ENCODE results near the gene HOXD3. TPM values are rescaled to one million over a fixed set of nuclear protein-coding genes. Genes with fewer than 3 reads are reported as not detected.

The HOXD3 gene
- total RNA-seq, 1 experiment from 2014 or later, result not detected

DNA sequence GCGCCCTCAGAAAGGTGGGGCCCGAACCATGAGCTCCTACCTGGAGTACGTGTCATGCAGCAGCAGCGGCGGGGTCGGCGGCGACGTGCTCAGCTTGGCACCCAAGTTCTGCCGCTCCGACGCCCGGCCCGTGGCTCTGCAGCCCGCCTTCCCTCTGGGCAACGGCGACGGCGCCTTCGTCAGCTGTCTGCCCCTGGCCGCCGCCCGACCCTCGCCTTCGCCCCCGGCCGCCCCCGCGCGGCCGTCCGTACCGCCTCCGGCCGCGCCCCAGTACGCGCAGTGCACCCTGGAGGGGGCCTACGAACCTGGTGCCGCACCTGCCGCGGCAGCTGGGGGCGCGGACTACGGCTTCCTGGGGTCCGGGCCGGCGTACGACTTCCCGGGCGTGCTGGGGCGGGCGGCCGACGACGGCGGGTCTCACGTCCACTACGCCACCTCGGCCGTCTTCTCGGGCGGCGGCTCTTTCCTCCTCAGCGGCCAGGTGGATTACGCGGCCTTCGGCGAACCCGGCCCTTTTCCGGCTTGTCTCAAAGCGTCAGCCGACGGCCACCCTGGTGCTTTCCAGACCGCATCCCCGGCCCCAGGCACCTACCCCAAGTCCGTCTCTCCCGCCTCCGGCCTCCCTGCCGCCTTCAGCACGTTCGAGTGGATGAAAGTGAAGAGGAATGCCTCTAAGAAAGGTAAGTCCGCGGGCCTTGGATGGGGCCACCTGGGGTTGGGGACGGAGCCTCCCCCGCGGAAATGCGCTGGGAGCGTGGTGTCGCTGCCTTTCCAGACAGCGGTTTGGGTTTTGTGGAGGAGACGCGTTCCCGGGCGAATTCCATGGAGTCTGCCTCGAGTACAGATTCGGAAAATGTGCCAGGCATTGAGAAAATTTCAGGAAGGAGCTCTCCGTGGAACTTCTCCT lies 31.9 kb downstream of the HOXD3 start:
- BruUV-seq (replicated peaks), result no TSS peak
- no peak for DNase-seq (ENCODE audit: unreplicated experiment)
- intact Hi-C loops (cut with micrococcal nuclease), result loop anchor here (1.0 kb wide), 1 partner anchor 18 kb away; no protein-coding TSS in a partner anchor
- Mint-ChIP-seq H3K27ac (ENCODE audit: low read depth, unreplicated experiment) (no peak overlapping the region), H3K4me1 (ENCODE audit: insufficient read depth, unreplicated experiment) (no peaks in the 10 kb centered on the region), H3K36me3 (ENCODE audit: insufficient read depth, unreplicated experiment) (no peaks in the 10 kb centered on the region), H3K9me3 (ENCODE audit: unreplicated experiment) (no peaks in the 10 kb centered on the region), H3K27me3 (ENCODE audit: insufficient read depth, unreplicated experiment) (no peaks in the 10 kb centered on the region), H3K4me3 (ENCODE audit: unreplicated experiment) (no peak overlapping the region)
- TF ChIP-seq, protein P1, sequence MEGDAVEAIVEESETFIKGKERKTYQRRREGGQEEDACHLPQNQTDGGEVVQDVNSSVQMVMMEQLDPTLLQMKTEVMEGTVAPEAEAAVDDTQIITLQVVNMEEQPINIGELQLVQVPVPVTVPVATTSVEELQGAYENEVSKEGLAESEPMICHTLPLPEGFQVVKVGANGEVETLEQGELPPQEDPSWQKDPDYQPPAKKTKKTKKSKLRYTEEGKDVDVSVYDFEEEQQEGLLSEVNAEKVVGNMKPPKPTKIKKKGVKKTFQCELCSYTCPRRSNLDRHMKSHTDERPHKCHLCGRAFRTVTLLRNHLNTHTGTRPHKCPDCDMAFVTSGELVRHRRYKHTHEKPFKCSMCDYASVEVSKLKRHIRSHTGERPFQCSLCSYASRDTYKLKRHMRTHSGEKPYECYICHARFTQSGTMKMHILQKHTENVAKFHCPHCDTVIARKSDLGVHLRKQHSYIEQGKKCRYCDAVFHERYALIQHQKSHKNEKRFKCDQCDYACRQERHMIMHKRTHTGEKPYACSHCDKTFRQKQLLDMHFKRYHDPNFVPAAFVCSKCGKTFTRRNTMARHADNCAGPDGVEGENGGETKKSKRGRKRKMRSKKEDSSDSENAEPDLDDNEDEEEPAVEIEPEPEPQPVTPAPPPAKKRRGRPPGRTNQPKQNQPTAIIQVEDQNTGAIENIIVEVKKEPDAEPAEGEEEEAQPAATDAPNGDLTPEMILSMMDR (IDR thresholded peaks at IDR 0.05; ENCODE audit: unreplicated experiment), result no peak
- CTCF ChIA-PET, result no interaction called here
- POLR2A ChIA-PET, result interaction anchor here (0.8 kb wide), 1 partner anchor 21 kb away, joined by 4 read pairs; no protein-coding TSS in a partner anchor

- TF ChIP-seq, protein P1 (IDR thresholded peaks at IDR 0.05; ENCODE audit: unreplicated experiment), result no peak
- BruUV-seq (replicated peaks), result no TSS peak
- no peaks in the 10 kb centered on the region for H3K27me3 Mint-ChIP-seq (ENCODE audit: insufficient read depth, unreplicated experiment)
- no peaks in the 10 kb centered on the region for H3K9me3 Mint-ChIP-seq (ENCODE audit: unreplicated experiment)
- no peaks in the 10 kb centered on the region for H3K4me1 Mint-ChIP-seq (ENCODE audit: insufficient read depth, unreplicated experiment)
- no peak overlapping the region for H3K27ac Mint-ChIP-seq (ENCODE audit: low read depth, unreplicated experiment)
- POLR2A ChIA-PET, result no interaction called here
- intact Hi-C loops (cut with micrococcal nuclease), result no loop called here
- no peak overlapping the region for H3K4me3 Mint-ChIP-seq (ENCODE audit: unreplicated experiment)
- no peaks in the 10 kb centered on the region for H3K36me3 Mint-ChIP-seq (ENCODE audit: insufficient read depth, unreplicated experiment)
- CTCF ChIA-PET, result interaction anchor here (0.6 kb wide), 1 partner anchor 20 kb away, joined by 3 read pairs; no protein-coding TSS in a partner anchor
- no peak for DNase-seq (ENCODE audit: unreplicated experiment)
Observed at GRCh38 chr2:176189681-176190641, 32.9 kb downstream of the HOXD3 start.

DNA sequence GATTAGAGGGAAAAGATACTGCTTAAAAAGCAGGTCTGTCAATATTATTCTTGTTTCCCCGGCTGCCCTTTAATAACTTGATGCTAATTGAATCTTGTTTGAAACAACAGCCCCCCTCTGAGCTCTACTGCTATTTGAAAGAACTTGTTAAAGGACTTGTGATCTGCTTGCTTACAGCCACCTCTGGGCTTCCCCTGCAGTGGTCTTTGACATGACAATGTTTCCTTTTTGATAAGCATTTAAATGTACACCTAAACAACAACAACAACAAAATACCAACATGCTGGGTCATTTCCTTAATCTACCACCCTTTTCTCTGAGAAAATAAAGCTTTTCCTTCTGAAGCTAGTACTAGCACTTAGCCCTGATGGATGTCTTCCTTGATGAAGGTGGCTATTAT lies 35.2 kb downstream of the HOXD3 start:
- Mint-ChIP-seq H3K27ac (ENCODE audit: low read depth, unreplicated experiment) (no peak overlapping the region), H3K4me1 (ENCODE audit: insufficient read depth, unreplicated experiment) (no peaks in the 10 kb centered on the region), H3K27me3 (ENCODE audit: insufficient read depth, unreplicated experiment) (no peaks in the 10 kb centered on the region), H3K4me3 (ENCODE audit: unreplicated experiment) (no peak overlapping the region), H3K9me3 (ENCODE audit: unreplicated experiment) (no peaks in the 10 kb centered on the region), H3K36me3 (ENCODE audit: insufficient read depth, unreplicated experiment) (no peaks in the 10 kb centered on the region)
- intact Hi-C loops (cut with micrococcal nuclease), result no loop called here
- ChIA-PET CTCF (interaction anchor here (0.6 kb wide), 1 partner anchor 27 kb away, joined by 3 read pairs; no protein-coding TSS in a partner anchor), POLR2A (interaction anchor here (0.7 to 1.0 kb wide), 2 partner anchors 48 to 77 kb away, joined by 3 read pairs; partner anchors contain the start of gene MTX2)
- no peak for DNase-seq (ENCODE audit: unreplicated experiment)
- BruUV-seq (replicated peaks), result no TSS peak
- TF ChIP-seq, protein P1 (IDR thresholded peaks at IDR 0.05; ENCODE audit: unreplicated experiment), result no peak

Measured in MCF 10A (cell line).